ENCODE results near the gene GDF15. TPM values are rescaled to one million over a fixed set of nuclear protein-coding genes. Genes with fewer than 3 reads are reported as not detected.

GDF15 gene
- polyA plus RNA-seq, 3 donors = 0.36 TPM; not detected in 2

DNA sequence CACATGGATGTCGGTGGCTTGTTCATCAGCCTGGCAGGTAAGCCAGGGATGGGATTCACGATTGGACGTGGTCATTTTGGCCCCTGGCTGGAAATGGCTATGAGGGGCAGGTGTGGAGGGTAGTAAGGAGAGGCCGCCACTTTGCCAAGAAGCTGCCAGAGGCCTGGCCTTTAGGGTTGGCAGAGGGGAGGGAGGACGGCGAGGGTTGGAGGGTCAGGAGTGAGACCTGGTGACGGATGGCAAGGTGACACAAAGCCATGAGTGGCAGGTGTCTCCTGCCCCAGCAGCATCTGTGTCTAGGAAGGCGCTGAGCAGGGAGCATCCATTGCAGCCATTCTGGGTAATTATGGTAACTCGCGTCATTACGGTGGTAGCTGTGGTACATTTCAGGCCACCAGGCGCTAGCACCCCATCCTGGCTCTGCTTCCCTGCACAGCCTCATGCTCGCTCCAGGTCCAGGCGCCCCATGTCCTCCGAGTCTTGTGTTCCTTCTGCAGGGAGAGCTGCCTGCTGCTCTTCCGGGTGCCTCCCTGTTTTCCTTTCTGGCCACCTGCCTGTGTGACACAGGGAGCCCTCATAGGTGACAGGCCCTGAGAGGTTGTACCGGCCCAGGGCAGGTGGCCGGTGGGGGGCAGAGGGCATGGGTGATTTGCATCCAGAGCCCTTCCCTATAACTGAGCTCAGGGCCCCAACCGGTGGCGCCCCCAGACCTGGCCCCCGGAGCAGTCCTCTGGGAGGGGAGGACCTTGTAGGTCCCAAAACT lies 37.5 kb downstream of the GDF15 start:
- peaks cover 29 to 47% of the 10 kb centered on the region in 2 donors for H3K4me1 ChIP-seq (ENCODE audit: control insufficient read depth in 1 of 2, insufficient read depth in 2 of 2, low read length in 2 of 2)
- Mint-ChIP-seq H3K27ac (no peak overlapping the region), H3K9me3 (peaks cover 0 to 3% (median 0%) of the 10 kb centered on the region in 7 donors), H3K36me3 (peaks cover 7 to 30% of the 10 kb centered on the region in 2 donors), H3K27me3 (ENCODE audit: low read depth in 3 of 3) (peaks cover 0 to 6% (median 2%) of the 10 kb centered on the region in 3 donors), H3K4me1 (peaks cover 48% of the 10 kb centered on the region), H3K4me3 (no peak overlapping the region)
- DNase-seq = no peak
- H3K4me2 ChIP-seq (replicated peaks; ENCODE audit: extremely low read depth, low read length, poor library complexity, severe bottlenecking) = no peak overlapping the region
- H3K9me3 ChIP-seq (replicated peaks in 1 of 2; ENCODE audit: control insufficient read depth in 1 of 2, insufficient read depth in 1 of 2, low read length in 2 of 2) = no peaks in the 10 kb centered on the region
- no peak overlapping the region for H3K9ac ChIP-seq (ENCODE audit: insufficient read depth, low read length, poor library complexity, severe bottlenecking)
- no peaks in the 10 kb centered on the region for H3K27me3 ChIP-seq (ENCODE audit: control insufficient read depth in 2 of 2, insufficient read depth in 2 of 2, low read length in 2 of 2)
- intact Hi-C loops (cut with micrococcal nuclease) = no loop called here
- H3K27ac ChIP-seq (ENCODE audit: low read depth in 1 of 2, low read length in 2 of 2) = no peak overlapping the region
- no peaks in the 10 kb centered on the region for H3K36me3 ChIP-seq (replicated peaks in 1 of 2; ENCODE audit: control insufficient read depth in 1 of 2, insufficient read depth in 2 of 2, low read length in 2 of 2)
- H3K79me2 ChIP-seq (ENCODE audit: insufficient read depth, low read length) = peaks cover 55% of the 10 kb centered on the region
- no peak overlapping the region for H2AFZ ChIP-seq (ENCODE audit: insufficient read depth, low read depth, low read length, poor library complexity, severe bottlenecking)
- H3K4me3 ChIP-seq (replicated peaks in 1 of 3; ENCODE audit: low read depth in 2 of 3, low read length in 3 of 3) = no peak overlapping the region
- 96% methylated on average over 15 of the region's 21 CpGs for WGBS (ENCODE audit: insufficient coverage)
- peaks cover 85% of the 10 kb centered on the region for H4K20me1 ChIP-seq (ENCODE audit: insufficient read depth, low read length)
- TF ChIP-seq, protein P1, sequence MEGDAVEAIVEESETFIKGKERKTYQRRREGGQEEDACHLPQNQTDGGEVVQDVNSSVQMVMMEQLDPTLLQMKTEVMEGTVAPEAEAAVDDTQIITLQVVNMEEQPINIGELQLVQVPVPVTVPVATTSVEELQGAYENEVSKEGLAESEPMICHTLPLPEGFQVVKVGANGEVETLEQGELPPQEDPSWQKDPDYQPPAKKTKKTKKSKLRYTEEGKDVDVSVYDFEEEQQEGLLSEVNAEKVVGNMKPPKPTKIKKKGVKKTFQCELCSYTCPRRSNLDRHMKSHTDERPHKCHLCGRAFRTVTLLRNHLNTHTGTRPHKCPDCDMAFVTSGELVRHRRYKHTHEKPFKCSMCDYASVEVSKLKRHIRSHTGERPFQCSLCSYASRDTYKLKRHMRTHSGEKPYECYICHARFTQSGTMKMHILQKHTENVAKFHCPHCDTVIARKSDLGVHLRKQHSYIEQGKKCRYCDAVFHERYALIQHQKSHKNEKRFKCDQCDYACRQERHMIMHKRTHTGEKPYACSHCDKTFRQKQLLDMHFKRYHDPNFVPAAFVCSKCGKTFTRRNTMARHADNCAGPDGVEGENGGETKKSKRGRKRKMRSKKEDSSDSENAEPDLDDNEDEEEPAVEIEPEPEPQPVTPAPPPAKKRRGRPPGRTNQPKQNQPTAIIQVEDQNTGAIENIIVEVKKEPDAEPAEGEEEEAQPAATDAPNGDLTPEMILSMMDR (IDR thresholded peaks at IDR 0.05) = no peak

DNA sequence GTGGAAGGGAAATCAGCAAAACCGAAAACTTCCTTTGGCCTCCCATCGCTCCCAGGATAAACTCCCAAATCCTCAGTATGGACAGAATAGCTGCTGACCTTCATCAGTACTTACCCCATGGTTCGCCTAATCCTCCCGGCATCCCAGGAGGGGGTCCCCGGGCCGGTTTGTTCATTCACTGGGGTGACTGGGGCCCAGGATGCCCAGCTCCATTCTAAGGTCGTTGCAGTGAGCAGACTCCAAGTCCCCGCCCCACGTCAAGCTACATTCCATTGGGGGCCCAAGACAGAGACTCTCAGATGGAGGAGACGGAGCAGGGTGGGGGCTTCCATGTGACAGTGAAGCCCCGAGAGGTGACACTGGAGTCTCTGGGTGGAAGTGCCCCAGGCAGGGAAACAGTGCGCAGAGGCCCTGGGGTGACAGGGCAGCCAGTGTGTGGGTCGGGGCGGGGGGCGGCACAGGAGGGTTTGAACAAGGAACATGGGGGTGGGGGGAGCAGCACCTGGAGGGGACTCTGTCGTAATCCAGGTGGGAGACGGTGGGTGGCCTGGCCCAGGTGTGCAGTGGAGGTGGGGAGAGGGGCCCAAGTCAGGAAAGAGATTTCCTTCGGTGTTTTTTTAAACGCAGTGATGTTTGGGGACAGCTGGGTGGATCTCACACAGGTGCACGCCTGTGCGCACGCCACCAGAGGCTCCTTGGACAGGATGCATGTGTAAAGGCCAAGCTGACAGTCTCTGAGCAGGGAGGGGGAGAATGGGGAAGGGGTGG lies 38.3 kb downstream of the GDF15 start:
- H3K9me3 Mint-ChIP-seq = peaks cover 0 to 3% (median 0%) of the 10 kb centered on the region in 7 donors

More for the DNA sequence above, 38.3 kb downstream of the GDF15 start:
- Histone ChIP-seq H3K27me3 (ENCODE audit: control insufficient read depth in 2 of 2, insufficient read depth in 2 of 2, low read length in 2 of 2) (no peaks in the 10 kb centered on the region), H3K9ac (ENCODE audit: insufficient read depth, low read length, poor library complexity, severe bottlenecking) (no peak overlapping the region), H3K4me3 (replicated peaks in 1 of 3; ENCODE audit: low read depth in 2 of 3, low read length in 3 of 3) (no peak overlapping the region), H3K4me2 (replicated peaks; ENCODE audit: extremely low read depth, low read length, poor library complexity, severe bottlenecking) (no peak overlapping the region), H3K27ac (ENCODE audit: low read depth in 1 of 2, low read length in 2 of 2) (no peak overlapping the region), H3K9me3 (replicated peaks in 1 of 2; ENCODE audit: control insufficient read depth in 1 of 2, insufficient read depth in 1 of 2, low read length in 2 of 2) (no peaks in the 10 kb centered on the region), H2AFZ (ENCODE audit: insufficient read depth, low read depth, low read length, poor library complexity, severe bottlenecking) (no peak overlapping the region), H3K36me3 (replicated peaks in 1 of 2; ENCODE audit: control insufficient read depth in 1 of 2, insufficient read depth in 2 of 2, low read length in 2 of 2) (no peaks in the 10 kb centered on the region), H3K4me1 (ENCODE audit: control insufficient read depth in 1 of 2, insufficient read depth in 2 of 2, low read length in 2 of 2) (peaks cover 31 to 47% of the 10 kb centered on the region in 2 donors), H3K79me2 (ENCODE audit: insufficient read depth, low read length) (peaks cover 55% of the 10 kb centered on the region), H4K20me1 (ENCODE audit: insufficient read depth, low read length) (peaks cover 94% of the 10 kb centered on the region)
- Mint-ChIP-seq H3K27me3 (ENCODE audit: low read depth in 3 of 3) (peaks cover 0 to 6% (median 2%) of the 10 kb centered on the region in 3 donors), H3K36me3 (peaks cover 7 to 30% of the 10 kb centered on the region in 2 donors), H3K27ac (no peak overlapping the region), H3K4me3 (no peak overlapping the region), H3K4me1 (peaks cover 42% of the 10 kb centered on the region)
- DNase-seq = no peak
- 89% methylated on average over 20 of the region's 22 CpGs for WGBS (ENCODE audit: insufficient coverage)
- intact Hi-C loops (cut with micrococcal nuclease) = no loop called here
- TF ChIP-seq, protein P1 (IDR thresholded peaks at IDR 0.05) = no peak

Measured in CD14-positive monocyte (primary cell).